Measurements from ENCODE around the gene ORAI1. TPM values are rescaled to one million over a fixed set of nuclear protein-coding genes. Genes with fewer than 3 reads are reported as not detected.
"Not testable (repeated sequence)": the region's sequence is repeated elsewhere in the genome, so short reads cannot be mapped to it uniquely, and the experiment has no call there.

ORAI1 gene
- total RNA-seq, 3 donors from 2014 or later (not counting 1 experiment from before 2014, with no cell fraction given), result 64.6 to 74.1 (median 70.8) TPM

- Histone ChIP-seq H3K4me3 (ENCODE audit: low read length) (no peak overlapping the region), H3K27ac (ENCODE audit: low read length) (no peak overlapping the region), H3K36me3 (ENCODE audit: control insufficient read depth, insufficient read depth, low read length) (no peaks in the 10 kb centered on the region), H3K27me3 (ENCODE audit: control insufficient read depth, insufficient read depth, low read length) (no peaks in the 10 kb centered on the region), H3K4me1 (ENCODE audit: control insufficient read depth, insufficient read depth, low read length) (peaks cover 20% of the 10 kb centered on the region), H3K9me3 (ENCODE audit: control insufficient read depth, insufficient read depth, low read length) (no peaks in the 10 kb centered on the region)
- WGBS (ENCODE audit: insufficient coverage), result 99% methylated on average over 5 of the region's 5 CpGs
- ATAC-seq (no peak), DNase-seq (no peak)
- Mint-ChIP-seq H3K27me3 (ENCODE audit: low read depth in 2 of 2) (no peaks in the 10 kb centered on the region), H3K27ac (peak overlapping the region; percentile 70 to 72), H3K9me3 (no peaks in the 10 kb centered on the region), H3K4me3 (no peak overlapping the region), H3K4me1 (peaks cover 16 to 29% of the 10 kb centered on the region in 2 donors), H3K36me3 (no peaks in the 10 kb centered on the region)
- TF ChIP-seq CTCF (IDR thresholded peaks at IDR 0.05), result no peak
- intact Hi-C loops (cut with micrococcal nuclease), result no loop called here
Measured at GRCh38 chr12:121676190-121676589, 49.9 kb downstream of the ORAI1 start.

- Histone ChIP-seq H3K4me1 (ENCODE audit: control insufficient read depth, insufficient read depth, low read length) (peaks cover 9% of the 10 kb centered on the region), H3K9me3 (ENCODE audit: control insufficient read depth, insufficient read depth, low read length) (no peaks in the 10 kb centered on the region), H3K4me3 (ENCODE audit: low read length) (no peak overlapping the region), H3K27ac (ENCODE audit: low read length) (no peak overlapping the region), H3K36me3 (ENCODE audit: control insufficient read depth, insufficient read depth, low read length) (no peaks in the 10 kb centered on the region), H3K27me3 (ENCODE audit: control insufficient read depth, insufficient read depth, low read length) (no peaks in the 10 kb centered on the region)
- ATAC-seq (no peak), DNase-seq (no peak)
- Mint-ChIP-seq H3K27ac (peak overlapping the region in 1 of 2 donors; percentile 71), H3K4me3 (no peak overlapping the region), H3K36me3 (no peaks in the 10 kb centered on the region), H3K4me1 (peaks cover 4 to 9% of the 10 kb centered on the region in 2 donors), H3K27me3 (ENCODE audit: low read depth in 2 of 2) (no peaks in the 10 kb centered on the region), H3K9me3 (no peaks in the 10 kb centered on the region)
- 80% methylated on average over 1 of the region's 3 CpGs for WGBS (ENCODE audit: insufficient coverage)
- no peak for TF ChIP-seq CTCF (IDR thresholded peaks at IDR 0.05)
- intact Hi-C loops (cut with micrococcal nuclease), result no loop called here
Measured at GRCh38 chr12:121678305-121678704, 52.0 kb downstream of the ORAI1 start.

GRCh38 chr12:121678716-121679300 lies 52.5 kb downstream of the ORAI1 start:
- ATAC-seq (no peak), DNase-seq (no peak)
- no peak for TF ChIP-seq CTCF (IDR thresholded peaks at IDR 0.05)
- Mint-ChIP-seq H3K4me3 (no peak overlapping the region), H3K4me1 (peaks cover 0 to 5% of the 10 kb centered on the region in 2 donors), H3K27me3 (ENCODE audit: low read depth in 2 of 2) (no peaks in the 10 kb centered on the region), H3K36me3 (no peaks in the 10 kb centered on the region), H3K27ac (peak overlapping the region in 1 of 2 donors; percentile 71), H3K9me3 (no peaks in the 10 kb centered on the region)
- H3K9me3 ChIP-seq (ENCODE audit: control insufficient read depth, insufficient read depth, low read length), result no peaks in the 10 kb centered on the region
- H3K4me3 ChIP-seq (ENCODE audit: low read length), result no peak overlapping the region
- peaks cover 9% of the 10 kb centered on the region for H3K4me1 ChIP-seq (ENCODE audit: control insufficient read depth, insufficient read depth, low read length)
- WGBS (ENCODE audit: insufficient coverage), result 89% methylated on average over 9 of the region's 9 CpGs
- no peaks in the 10 kb centered on the region for H3K27me3 ChIP-seq (ENCODE audit: control insufficient read depth, insufficient read depth, low read length)
- H3K36me3 ChIP-seq (ENCODE audit: control insufficient read depth, insufficient read depth, low read length), result no peaks in the 10 kb centered on the region
- intact Hi-C loops (cut with micrococcal nuclease), result no loop called here
- no peak overlapping the region for H3K27ac ChIP-seq (ENCODE audit: low read length)

DNA sequence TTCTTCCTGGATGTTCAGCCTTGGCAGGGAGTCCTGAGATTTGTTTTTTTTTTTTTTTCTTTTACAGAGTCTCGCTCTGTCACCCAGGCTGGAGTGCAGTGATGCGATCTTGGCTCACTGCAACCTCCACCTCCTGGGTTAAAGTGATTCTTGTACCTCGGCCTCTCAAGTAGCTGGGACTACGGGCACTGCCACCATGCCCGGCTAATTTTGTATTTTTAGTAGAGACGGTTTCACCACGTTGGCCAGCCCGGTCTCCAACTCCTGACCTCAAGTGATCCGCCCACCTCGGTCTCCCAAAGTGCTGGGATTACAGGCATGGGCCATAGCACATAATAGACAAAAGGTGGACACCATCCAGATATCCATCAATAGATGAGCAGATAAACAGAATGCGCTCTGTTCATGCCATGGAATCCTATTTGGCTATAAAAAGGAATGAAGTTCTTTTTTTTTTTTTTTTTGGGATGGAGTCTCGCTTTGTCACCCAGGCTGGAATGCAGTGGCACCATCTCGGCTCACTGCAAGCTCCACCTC lies 53.4 kb downstream of the ORAI1 start:
- ATAC-seq; H3K36me3 ChIP-seq (ENCODE audit: control insufficient read depth, insufficient read depth, low read length); H3K4me1 ChIP-seq (ENCODE audit: control insufficient read depth, insufficient read depth, low read length); H3K4me1 Mint-ChIP-seq; H3K27me3 Mint-ChIP-seq (ENCODE audit: low read depth in 2 of 2); H3K4me3 ChIP-seq (ENCODE audit: low read length); H3K9me3 Mint-ChIP-seq; H3K9me3 ChIP-seq (ENCODE audit: control insufficient read depth, insufficient read depth, low read length); H3K27ac ChIP-seq (ENCODE audit: low read length); H3K36me3 Mint-ChIP-seq; DNase-seq; H3K27me3 ChIP-seq (ENCODE audit: control insufficient read depth, insufficient read depth, low read length); H3K4me3 Mint-ChIP-seq: not testable (repeated sequence)
- intact Hi-C loops (cut with micrococcal nuclease), result loop anchor here (10.0 kb wide), 1 partner anchor 345 kb away; no protein-coding TSS in a partner anchor
- WGBS (ENCODE audit: insufficient coverage), result 92% methylated on average over 12 of the region's 13 CpGs
- peak overlapping the region in 1 of 2 donors; percentile 71 for H3K27ac Mint-ChIP-seq
